ENCODE data around the gene FOXD2.
"Not testable (repeated sequence)": the region's sequence is repeated elsewhere in the genome, so short reads cannot be mapped to it uniquely, and the experiment has no call there.

The FOXD2 gene

DNA sequence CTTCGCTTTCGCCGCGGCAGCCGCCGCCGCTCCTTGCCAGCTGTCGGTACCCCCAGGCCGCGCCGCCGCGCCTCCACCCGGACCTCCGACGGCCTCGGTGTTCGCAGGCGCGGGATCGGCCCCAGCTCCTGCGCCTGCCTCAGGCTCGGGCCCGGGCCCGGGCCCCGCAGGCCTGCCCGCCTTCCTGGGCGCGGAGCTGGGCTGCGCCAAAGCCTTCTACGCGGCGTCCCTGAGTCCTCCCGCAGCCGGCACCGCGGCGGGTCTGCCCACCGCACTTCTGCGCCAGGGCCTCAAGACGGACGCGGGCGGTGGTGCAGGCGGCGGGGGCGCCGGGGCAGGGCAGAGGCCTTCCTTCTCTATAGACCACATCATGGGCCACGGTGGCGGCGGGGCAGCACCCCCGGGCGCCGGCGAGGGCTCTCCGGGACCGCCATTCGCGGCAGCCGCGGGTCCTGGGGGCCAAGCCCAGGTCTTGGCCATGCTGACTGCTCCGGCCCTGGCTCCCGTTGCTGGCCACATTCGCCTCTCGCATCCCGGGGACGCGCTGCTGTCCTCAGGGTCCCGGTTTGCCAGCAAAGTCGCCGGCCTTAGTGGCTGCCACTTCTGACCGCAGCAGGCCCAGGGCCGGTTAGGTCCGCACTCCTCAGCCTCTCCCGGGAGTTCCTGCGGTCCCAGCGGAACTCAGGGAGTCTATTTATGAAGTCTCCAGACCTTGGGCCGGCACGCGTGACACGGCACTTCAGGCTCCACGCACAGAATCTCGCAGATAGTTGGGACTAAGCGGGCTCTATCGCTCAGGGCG is 1.4 kb downstream of the FOXD2 start:
- DNase-seq, result no peak

DNA sequence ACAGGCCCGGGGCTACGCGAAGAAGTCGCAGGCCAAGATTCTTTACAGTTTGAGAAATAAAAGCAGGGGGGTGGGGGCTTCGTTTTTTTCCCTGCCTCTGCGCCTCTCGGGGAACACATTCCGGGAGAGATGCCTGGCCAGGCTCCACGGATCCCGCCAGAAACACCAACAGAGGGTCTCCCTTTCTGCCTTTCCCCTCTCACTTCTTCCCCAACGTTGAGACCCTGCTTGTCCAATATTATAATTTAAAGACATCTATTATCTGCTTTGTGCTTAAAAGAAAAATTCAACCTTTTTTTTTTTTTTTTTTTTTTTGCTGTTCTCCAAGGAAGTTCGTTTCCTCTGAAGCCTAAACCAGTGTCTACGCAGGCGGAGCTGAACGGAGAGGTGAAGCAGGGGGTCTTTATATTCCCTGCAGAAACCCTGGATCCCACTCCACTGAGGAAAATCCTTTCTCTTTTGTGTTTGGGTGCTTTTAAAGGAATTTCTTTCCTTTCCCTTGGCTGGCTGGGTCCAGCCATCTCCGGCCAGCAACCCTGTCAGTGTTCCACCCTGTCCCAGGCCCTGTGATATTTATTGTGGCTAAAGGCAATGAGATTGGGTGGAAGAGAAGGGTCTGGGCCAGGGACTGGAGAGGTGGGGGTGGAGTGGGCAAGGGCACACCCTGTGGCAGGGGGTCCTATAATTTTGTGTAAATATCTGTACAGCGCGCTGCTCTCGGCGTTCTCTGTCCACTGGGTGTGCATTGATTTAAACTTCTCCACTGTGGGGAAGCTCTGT is 2.2 kb downstream of the FOXD2 start:
- DNase-seq, result no peak

DNA sequence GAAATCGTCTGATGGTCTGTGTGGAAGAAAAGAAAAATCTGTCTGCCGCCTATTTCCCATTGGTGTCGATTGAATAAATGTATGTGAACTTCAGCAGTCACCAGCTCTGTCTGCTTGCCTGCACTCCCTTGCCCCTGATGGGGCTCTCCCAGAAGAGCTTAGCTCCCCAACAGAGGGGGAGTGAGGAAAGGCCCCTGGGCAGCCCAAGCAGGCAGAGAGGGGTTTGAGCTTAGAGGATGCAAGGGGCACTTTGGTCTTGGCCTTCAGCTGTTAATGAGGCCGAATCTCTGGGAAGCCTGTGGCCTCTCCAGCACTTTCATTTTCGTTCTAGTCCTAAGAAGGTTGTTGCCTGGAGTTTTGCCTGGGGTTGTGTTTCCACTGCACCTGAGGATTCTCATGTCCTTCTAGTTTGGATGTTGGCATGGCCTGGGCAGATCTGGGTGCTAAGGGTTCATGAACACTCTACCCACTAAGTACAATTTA is 2.8 kb downstream of the FOXD2 start:
- no peak for DNase-seq

DNA sequence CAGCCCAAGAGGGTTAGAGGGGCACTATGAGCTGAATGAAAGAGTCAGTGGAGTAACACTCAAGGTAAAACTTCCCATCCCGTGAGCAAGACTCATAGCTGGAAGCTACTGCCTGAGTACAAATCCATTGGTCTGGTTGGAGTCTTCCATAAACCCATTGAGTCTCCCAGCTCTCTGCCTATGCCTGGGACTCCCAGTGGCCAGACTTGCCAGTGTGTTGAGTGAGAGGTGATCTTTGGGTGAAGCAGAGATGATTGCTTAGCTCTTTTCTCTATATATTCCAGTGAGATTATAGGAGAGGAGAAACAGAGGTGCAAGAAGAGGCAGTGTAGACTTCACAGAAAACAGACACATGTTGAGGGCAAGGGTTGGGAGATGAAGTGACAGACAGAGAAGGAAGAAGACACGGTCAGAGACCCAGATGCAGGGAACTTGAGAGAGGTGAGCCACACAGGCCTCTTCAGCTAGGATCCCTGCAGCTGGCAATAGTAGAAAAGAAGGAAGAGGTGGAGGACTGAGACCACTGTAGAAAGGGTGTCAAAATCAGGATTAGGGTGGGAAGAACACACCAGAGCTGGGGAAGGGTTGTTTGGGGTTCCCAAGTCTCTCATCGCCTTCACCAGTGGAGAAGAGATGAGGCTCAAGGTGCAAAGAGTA is 3.7 kb downstream of the FOXD2 start:
- no peak for DNase-seq

DNA sequence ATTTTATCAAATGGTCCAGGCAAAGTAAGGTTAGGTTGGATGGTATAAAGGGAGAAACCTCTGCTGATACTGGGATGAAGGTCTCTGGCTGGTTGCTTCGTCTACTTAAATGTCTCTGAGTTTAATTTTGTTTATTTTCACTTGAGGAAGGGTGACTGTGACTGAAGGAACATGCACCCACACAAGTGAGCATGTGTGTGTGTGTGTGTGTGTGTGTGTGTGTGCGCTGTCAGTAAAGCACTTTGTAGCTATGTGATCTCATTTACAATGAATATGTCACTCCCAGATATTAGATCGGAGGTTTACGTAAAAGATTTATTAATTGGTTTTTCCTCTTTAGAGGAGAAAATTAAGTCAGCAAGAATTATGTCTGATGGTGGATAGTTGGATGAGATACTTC is 4.4 kb downstream of the FOXD2 start:
- no peak for DNase-seq

DNA sequence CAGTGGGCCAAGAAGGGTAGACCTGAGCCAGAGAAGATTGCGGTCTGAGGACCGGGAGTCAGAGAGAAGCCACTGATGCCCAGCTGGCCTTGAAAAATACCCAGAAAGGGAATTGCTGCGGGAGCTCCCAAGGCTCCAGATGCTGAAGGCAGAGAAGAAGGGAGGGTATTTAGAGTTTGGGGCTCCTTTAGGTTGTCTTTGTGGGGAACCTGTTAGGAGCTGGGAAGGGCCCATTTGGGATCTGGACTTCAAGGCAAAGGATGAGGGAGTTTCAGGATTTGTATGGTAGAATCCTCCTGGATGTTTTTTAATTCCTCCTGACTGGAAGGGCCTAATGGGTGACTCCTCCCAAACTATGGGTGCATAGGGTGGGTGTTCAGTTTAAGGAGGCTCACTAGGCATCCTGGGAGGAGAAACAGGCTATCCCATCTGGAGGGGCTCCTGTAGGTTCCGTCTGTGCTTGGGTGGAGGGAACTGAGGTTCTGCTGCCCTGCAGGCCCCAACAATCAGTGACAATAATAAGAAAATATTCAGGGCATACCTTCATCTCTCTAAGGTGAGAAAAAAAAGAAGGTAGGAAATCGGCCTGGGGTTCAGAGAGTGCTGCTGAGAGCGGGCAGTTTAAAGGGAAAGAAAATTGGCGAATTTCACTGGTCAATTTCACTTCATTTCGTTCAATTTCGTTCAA is 5.1 kb downstream of the FOXD2 start:
- no peak for DNase-seq

DNA sequence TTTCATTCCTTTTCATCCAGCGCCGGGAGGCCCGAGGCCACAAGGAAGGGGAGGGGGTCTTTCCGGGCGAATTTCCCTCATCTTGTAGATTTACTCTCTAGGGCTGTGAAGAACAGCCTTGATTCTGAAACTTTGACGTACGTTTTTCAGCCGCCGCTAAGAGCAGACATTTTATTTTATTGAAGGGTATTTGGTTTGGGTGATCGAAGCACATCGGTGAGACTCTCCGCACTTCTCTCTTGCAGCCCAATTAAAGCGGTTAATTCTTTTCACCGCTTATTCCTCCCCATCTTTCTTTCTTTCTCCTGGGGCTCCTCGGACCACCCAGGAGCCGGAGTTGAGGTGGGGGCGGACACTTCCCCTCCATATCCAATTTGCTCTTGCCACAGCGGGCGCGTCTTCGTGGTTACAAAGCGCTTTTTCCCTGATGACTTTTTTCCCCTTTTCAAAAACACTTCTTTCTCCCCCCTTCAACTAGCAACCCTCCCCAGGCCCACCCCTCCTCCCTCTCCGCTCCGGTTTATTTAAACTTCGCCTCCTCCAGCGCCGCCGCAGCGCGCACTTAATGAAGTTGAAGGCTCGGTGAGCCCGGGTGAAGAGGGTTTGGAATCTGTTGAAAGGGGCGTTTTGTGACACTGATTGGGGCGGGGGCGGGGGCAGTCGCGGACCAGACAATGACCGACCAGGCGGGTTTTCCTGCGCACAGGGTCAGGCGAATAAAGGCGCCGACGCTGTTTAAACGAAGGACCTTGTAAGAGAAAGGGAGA is 5.9 kb downstream of the FOXD2 start:
- no peak for DNase-seq

DNA sequence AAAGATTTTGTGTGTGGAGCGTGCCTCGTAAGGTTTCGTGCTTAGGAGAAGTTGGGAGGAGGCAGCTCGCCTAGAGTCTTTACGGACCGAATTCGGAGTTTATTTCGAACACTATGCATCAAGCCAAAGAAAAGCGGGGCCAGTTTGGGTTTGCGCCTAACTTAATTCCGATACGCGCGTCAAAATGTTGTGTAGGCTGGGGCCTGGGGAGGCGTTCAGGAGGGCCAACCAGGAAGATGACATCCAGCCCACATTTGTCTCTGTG is 6.4 kb downstream of the FOXD2 start:
- no peak for DNase-seq

DNA sequence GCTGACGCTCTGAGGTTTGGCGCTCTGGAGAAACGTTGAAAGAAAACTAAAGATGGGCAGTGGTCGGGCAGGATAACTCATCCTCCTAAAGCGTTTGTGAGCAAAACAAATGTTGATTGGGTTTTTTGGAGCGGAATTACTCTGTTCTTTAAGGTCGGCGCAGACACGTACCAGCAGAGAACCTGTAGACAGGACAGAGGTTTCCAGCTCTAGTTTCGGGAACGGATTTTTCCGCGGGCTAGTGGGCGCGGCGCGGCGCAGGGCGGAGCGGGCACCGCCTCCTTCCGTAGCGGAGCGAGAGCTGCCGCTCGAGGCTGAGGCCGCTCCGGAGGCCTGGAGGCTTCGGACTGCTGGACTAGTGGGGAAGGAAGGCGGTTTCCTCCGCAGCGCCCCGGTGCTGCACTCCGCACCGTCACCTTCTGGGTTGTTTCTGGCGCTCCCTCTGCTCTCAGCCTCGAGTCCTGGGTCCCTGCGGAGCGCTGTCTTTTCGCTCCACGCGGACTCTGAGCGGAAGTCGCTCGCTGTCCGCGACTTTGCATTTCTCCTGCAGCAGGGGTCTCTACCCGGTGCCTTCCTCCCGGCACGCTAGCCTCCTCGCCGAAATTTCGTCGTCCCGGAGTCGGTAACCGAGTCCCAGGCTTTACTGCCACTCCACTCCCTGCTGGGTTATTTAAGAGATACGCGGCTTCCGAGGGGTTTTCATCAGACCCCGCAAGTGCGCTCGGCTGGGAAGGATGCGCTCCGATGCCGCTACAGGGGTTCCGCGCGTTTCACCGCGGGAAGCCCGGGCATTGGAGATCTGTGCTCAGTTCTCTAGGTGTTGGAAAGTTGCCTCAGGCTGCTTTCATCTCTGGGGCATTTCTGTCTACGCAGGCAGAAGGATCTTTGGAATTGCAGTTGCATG is 7.0 kb downstream of the FOXD2 start:
- no peak for DNase-seq

DNA sequence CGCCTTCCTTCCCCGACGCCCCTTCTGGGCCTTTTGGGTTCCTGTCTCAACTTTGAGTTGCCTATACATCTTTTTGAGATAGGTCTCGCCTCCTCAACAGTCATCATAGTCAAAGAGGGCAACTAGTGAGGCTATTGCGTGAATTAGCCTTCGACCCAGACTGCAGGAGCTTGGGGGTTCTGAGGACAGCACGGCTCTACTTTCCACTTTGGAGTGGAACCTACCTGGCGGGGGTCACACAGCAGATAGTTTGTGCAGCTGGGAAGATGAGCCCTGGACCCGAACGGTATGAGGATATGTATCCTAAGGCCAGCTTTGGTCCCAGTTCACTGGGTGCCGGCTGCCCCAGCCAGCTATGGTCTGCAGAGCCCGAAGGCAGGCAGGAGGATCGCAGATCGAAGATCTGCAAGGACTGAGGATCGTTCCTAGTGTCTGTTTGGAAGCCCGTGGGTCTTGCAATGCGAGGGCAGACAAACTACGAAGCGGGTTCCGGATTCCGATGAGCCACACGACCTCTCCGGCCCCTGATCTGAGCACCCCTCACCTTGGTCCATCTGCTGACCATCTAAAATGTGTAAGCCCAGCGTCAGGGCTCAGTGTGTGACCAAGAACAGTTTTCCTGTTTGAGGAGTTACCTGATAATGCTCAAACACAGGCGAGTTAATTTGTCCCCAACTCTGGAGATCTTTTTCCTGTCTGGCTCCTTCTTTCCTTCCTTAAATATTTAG is 8.1 kb downstream of the FOXD2 start:
- DNase-seq, result no peak

DNA sequence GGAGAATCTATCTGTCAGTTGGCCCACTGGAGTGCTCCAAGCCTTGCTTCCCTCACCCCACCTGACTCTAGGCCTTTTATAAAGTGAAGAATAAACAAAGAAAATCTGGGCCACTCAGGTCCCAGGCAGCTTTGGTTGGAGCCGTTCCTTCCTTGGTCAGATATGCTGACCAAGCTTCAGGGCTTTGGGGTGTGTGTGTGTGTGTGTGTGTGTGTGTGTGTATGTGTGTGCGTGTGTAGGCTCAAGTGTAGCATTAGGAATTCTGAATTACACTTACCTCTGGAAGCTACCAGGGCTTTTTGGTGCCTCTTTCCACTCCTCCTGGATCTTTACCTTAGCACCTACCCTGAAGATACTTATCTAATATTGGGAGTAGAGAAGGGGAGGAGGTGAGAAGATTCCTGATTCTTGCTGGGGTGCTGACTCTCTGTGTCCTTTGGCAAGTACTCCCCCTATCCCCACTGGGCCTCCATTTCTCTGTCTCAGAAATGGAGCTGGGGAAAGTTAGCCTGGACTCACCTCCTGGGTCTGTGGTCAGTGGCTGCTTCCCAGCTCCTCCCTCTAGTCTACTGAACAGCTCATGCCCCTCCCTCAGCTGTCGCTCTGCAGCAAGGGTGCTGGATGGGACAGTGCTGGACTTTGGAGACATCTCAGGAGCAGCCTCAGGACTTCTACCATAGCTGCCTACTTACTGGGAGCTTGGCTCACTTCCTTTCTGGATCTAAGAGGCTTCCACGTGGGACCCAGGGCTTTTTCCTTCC is 10.8 kb downstream of the FOXD2 start:
- no peak for DNase-seq

DNA sequence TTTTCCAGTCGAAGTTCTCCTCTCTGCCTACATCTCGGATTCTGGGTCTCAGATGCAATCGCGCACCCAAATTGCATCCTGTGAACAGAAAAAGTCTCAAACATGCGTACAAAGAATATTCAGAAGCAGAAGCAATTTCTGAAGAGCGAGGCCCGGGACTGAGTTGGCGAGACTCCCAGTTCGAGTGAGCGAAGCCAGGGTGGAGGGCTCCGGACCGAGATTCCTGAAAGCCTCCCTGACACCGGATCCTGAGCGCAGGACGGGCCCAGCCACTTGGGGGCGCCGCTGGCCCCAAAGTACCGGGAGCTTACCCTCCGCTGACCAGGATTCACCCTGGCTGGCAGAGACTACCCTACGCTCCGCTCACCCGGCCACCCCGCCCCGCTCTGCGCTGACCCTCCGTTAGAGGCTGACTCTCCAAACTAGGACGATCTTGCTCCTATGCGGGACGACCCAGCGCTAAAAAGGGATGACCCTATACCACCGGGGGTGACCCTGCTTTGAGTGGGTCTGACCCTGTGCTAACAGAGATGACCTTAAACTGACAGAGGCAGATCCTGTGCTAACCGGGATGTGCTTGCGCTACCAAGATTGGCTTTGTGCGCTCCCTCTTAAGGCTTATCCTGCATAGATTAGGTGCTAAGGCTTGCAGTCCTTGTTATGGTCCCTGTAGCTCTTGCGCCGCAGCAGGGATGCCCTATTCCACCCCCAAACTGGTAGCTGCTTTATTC is 12.1 kb downstream of the FOXD2 start:
- peak in 2 of 58 donors; percentile 1 to 3 for DNase-seq

DNA sequence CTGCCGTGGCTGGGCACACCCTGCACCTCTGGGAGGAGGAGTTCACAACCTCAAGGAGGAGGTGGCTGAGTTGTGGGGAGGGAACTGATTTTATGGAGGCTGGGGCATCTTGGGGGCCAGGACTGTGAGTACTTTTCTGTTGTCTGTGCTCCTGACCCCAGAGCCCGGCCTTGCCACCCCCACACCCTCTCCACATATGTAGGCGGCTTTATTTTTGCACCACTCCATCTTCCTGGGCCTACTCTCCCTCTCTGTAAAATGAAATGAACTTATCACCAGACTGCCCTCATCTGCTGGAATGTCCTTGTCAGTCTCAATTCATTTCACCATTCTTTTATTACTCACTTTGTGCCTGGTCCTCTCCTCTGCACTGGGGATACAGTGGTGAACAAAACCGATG is 12.8 kb downstream of the FOXD2 start:
- DNase-seq, result no peak

DNA sequence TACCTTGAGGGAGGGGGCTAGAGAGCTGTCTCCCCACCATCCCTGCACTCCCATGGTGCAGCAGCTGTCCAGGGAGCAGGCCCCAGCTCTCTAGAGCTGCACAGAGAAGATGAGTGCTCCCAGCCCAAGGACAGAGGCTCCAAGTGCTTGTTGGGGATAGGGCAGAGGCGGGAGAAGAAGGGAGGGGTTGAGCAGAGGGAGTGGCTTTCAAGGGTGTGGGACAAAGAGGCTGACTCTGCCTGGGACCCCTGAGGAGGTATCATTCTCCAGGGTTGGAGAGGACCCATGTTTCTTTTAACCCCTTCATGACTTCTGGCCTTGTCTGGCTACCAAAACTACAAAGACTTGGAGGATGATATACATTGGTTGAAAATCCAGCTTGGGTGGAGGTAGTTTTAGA is 14.6 kb downstream of the FOXD2 start:
- DNase-seq, result no peak

DNA sequence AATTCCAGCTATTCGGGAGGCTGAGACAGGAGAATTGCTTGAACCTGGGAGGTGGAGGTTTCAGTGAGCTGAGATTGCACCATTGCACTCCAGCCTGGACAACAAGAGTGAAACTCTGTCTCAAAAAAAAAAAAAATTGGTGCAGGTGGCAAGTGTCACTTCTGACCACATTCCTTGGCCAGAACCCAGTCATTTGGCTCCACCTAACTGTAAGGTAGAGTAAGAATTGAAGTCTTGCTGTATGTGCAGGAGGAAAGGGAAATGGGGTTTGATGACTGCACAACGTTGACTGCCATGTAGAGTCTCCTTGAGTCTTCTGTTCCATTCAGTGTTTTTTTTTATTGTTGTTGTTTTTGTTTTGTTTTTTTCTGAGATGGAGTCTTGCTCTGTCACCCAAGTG is 16.1 kb downstream of the FOXD2 start:
- DNase-seq, result not testable (repeated sequence)

DNA sequence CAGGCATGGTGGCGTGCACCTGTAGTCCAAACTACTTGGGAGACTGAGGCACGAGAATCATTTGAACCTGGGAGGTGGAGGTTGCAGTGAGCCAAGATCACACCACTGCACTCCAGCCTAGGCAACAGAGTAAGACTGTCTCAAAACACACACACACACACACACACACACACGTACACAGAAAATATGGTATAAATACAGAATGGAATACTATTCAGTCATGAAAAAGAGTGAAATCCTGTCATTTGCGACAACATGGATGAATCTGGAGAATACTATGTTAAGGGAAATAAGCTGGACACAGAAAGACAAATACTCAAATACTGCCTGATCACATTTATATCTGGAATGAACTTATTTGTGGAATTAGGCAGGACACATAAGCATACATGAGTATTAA is 18.4 kb downstream of the FOXD2 start:
- DNase-seq, result no peak

DNA sequence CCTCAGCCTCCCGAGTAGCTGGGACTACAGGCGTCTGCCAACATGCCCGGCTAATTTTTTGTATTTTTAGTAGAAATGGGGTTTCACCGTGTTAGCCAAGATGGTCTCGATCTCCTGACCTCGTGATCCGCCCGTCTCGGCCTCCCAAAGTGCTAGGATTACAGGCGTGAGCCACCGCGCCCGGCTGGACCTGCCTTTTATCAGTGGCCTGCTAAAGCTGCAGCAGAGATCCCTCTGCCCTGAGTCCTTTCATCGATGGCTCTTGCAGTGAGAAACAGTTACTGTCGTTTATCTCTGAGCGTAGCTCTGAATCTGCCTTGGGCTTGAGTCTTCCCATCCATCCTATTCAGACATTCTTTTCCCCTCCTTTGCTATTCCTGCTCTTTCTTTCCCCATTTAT is 19.7 kb downstream of the FOXD2 start:
- not testable (repeated sequence) for DNase-seq
